Nephron progenitor cell (in vitro differentiated cells): ENCODE data around the gene ZNF385C.

Experiments used
- DNase-seq: peaks from one replicate; pipeline ENCODE4 v3.0.0; 2021
- H3K27ac Mint-ChIP-seq: 2 replicates; pipeline ENCODE4 v1.8.0; 2021; ENCODE audit warnings: mild to moderate bottlenecking, moderate library complexity, mixed read lengths
- H3K27me3 Mint-ChIP-seq: 2 replicates; pipeline ENCODE4 v1.8.0; 2021; ENCODE audit warnings: mild to moderate bottlenecking, low read depth, mixed read lengths; ENCODE audit not compliant: poor library complexity
- H3K36me3 Mint-ChIP-seq: 2 replicates; pipeline ENCODE4 v1.8.0; 2021; ENCODE audit warnings: low read depth, mixed read lengths
- H3K4me1 Mint-ChIP-seq: 2 replicates; pipeline ENCODE4 v1.8.0; 2021; ENCODE audit warnings: mixed read lengths
- H3K4me3 Mint-ChIP-seq: 2 replicates; pipeline ENCODE4 v1.8.0; 2021; ENCODE audit warnings: mild to moderate bottlenecking, moderate library complexity, mixed read lengths
- H3K9me3 Mint-ChIP-seq: 2 replicates; pipeline ENCODE4 v1.8.0; 2021; ENCODE audit warnings: mild to moderate bottlenecking, moderate library complexity, mixed read lengths
- CTCF ChIP-seq: fragments of 200-600 bp; sonication (generic); IDR thresholded peaks from 2 replicates; pipeline ENCODE4 v1.5.0; 2021; ENCODE audit warnings: antibody characterized with exemption

The ZNF385C gene

DNA sequence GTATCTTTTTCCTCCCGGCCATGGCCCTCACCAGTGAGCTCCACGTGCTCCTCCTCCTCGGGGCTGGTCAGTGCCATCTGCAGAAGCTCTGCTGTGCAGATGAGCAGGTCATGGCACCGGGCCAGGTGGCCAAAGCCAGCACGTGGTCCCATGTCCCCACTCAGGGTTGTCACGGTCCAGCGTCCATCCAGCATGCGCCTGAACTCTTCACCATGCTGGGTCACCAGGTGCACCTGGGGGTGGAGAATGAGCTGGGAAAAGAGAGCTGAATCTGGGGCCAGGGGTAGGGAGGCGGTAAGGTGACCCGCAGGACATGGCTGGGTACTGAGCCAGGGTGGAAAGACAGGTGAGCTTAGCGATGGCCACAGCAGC is 13.0 kb upstream of the ZNF385C start:
- H3K4me1 Mint-ChIP-seq: peaks cover 38% of the 10 kb centered on the region
- H3K36me3 Mint-ChIP-seq: peaks cover 5% of the 10 kb centered on the region
- peaks cover 23% of the 10 kb centered on the region for H3K27me3 Mint-ChIP-seq
- DNase-seq: no peak
- TF ChIP-seq CTCF: no peak
- no peaks in the 10 kb centered on the region for H3K9me3 Mint-ChIP-seq
- no peak overlapping the region for H3K27ac Mint-ChIP-seq
- no peak overlapping the region for H3K4me3 Mint-ChIP-seq

DNA sequence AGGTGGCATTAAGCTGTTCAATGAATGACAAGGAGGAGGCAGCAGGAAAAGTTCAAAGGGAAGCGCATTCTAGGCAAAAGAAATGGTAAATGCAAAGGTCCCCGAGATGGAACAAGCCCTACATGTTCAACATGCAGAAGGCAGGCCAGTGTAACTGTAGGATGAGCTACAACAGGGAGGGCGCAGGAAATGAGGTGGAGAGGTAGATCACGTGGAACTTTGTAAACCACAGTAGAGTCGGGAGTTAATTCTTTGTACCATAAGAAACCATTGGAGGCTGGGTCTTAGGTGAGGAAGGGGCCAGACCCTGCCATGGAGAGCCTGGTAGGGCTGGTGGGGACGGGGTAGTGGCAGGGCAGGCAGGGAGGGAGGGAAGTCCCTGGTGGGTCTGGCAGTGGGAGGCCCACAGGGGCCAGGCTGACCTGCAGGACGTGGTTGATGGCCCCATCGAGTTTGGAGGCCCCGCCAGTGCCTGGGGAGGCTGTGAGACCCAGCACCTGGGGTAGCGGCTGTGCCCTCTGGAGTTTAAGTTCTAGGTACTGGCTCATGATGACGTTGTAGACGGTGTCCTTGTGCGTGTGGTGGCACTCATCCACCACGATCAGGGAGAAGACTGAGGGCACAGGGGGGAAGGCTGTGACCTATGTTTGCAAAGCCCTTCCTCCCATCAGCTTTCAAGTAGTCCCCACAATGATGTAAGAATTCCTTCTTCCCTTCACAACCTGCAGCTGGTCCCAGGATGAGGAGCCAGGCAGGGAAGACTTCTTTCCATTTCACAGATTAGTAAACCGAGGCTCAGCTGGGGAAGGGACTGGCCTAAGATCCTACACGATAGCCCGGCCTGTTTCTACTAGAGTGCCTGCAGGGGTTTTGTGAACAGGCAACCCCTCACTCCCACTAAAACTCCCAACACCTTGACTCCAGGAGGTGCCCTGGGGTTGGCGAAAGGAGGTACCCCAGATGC is 12.3 kb upstream of the ZNF385C start:
- Mint-ChIP-seq H3K4me1 (peaks cover 38% of the 10 kb centered on the region), H3K36me3 (peaks cover 2% of the 10 kb centered on the region), H3K27ac (no peak overlapping the region), H3K4me3 (no peak overlapping the region), H3K9me3 (no peaks in the 10 kb centered on the region), H3K27me3 (peaks cover 30% of the 10 kb centered on the region)
- DNase-seq: no peak
- no peak for TF ChIP-seq CTCF

DNA sequence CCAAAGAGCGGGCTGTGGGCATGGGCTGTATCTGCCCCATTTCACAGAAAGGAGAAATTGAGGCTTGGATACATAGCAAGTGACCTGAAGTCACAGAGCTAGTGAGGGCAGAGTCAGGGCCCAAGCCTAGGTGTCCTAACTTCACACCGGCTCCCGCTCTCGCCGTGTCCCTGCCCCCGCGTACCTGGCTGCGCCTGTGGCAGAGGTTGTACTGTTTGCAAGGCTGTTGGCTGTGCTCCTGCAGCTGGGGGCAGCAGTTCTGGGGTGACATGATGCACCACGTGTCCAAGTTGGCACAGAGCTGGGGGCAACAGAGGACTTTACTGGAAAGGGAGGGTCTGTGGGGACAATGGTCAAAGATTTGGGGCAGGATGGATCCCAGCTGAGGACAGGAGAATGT is 10.8 kb upstream of the ZNF385C start:
- no peak overlapping the region for H3K27ac Mint-ChIP-seq
- H3K27me3 Mint-ChIP-seq: peaks cover 40% of the 10 kb centered on the region
- H3K9me3 Mint-ChIP-seq: no peaks in the 10 kb centered on the region
- H3K4me3 Mint-ChIP-seq: no peak overlapping the region
- H3K36me3 Mint-ChIP-seq: no peaks in the 10 kb centered on the region
- H3K4me1 Mint-ChIP-seq: peaks cover 39% of the 10 kb centered on the region
- TF ChIP-seq CTCF: no peak
- no peak for DNase-seq

- peaks cover 43% of the 10 kb centered on the region for H3K27me3 Mint-ChIP-seq
- H3K36me3 Mint-ChIP-seq: no peaks in the 10 kb centered on the region
- H3K4me3 Mint-ChIP-seq: peak overlapping the region; percentile 74
- H3K9me3 Mint-ChIP-seq: no peaks in the 10 kb centered on the region
- no peak overlapping the region for H3K27ac Mint-ChIP-seq
- no peak for TF ChIP-seq CTCF
- peak; percentile 99 for DNase-seq
- H3K4me1 Mint-ChIP-seq: peaks cover 39% of the 10 kb centered on the region
Observed at GRCh38 chr17:42107597-42108576, 9.6 kb upstream of the ZNF385C start.

GRCh38 chr17:42107124-42107523 is 8.9 kb upstream of the ZNF385C start:
- H3K27me3 Mint-ChIP-seq: peaks cover 43% of the 10 kb centered on the region
- H3K36me3 Mint-ChIP-seq: no peaks in the 10 kb centered on the region
- no peak for DNase-seq
- H3K4me3 Mint-ChIP-seq: peak overlapping the region; percentile 74
- TF ChIP-seq CTCF: no peak
- peaks cover 32% of the 10 kb centered on the region for H3K4me1 Mint-ChIP-seq
- H3K9me3 Mint-ChIP-seq: no peaks in the 10 kb centered on the region
- H3K27ac Mint-ChIP-seq: no peak overlapping the region
